ENCODE data around the gene BABAM2. TPM values are rescaled to one million over a fixed set of nuclear protein-coding genes. Genes with fewer than 3 reads are reported as not detected.

Gene BABAM2
- total and polyA plus RNA-seq, 2 of the 4 experiments (the other 2 are of a cell fraction): 20.9 to 23.1 TPM

DNA sequence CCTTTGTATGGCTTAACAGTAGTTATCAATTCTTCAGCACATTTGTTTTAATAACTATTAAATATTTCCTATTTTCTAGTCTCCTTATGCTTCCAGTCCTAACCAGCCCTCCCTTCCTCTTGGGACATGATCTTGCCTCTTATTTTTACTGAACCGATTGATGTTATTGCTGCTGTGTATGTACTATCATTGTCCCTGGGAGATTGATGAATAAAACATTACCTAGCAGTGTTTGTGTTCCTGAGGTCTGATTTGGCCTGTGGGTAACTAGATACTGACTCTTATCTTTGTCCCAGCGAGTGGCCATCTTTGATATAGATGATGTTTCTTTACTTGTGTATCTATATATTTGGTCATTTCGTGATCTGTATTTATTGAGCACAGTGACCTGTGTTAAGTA, 192.9 kb downstream of the BABAM2 start:
- CTCF ChIA-PET: no interaction called here

More for the DNA sequence above, 192.9 kb downstream of the BABAM2 start:
- Histone ChIP-seq H4K5ac (ENCODE audit: low read depth, low read length) (no peak overlapping the region), H3K4ac (ENCODE audit: low read depth, low read length) (no peak overlapping the region), H2AFZ (replicated peaks; ENCODE audit: low read length, poor library complexity) (no peak overlapping the region), H3K4me1 (ENCODE audit: control insufficient read depth, insufficient read depth, low read length) (peaks cover 10% of the 10 kb centered on the region), H3K4me3 (ENCODE audit: insufficient read depth, low read depth, low read length) (no peak overlapping the region), H2BK5ac (ENCODE audit: low read depth, low read length, poor library complexity, severe bottlenecking) (no peak overlapping the region), H3K36me3 (ENCODE audit: control insufficient read depth, insufficient read depth, low read length) (no peaks in the 10 kb centered on the region), H3K27me3 (ENCODE audit: control insufficient read depth, insufficient read depth, low read length) (no peaks in the 10 kb centered on the region), H3K27ac (ENCODE audit: insufficient read depth, low read length) (no peak overlapping the region), H4K20me1 (ENCODE audit: insufficient read depth, low read length) (no peaks in the 10 kb centered on the region), H2AK5ac (ENCODE audit: low read depth, low read length) (no peak overlapping the region), H4K8ac (ENCODE audit: low read depth in 2 of 2, low read length in 2 of 2) (no peak overlapping the region), H3K9me3 (ENCODE audit: control insufficient read depth, insufficient read depth, low read length) (no peaks in the 10 kb centered on the region), H2AK9ac (replicated peaks; ENCODE audit: low read depth, low read length, poor library complexity) (no peak overlapping the region), H4K91ac (ENCODE audit: insufficient read depth, low read depth, low read length) (no peak overlapping the region), H2BK15ac (ENCODE audit: low read depth, low read length) (no peak overlapping the region), H3K9me1 (ENCODE audit: insufficient read depth, low read length) (0 out of 2 replicates have a peak, but pooled peaks cover 4% of the 10 kb centered on the region), H2BK120ac (ENCODE audit: low read depth, low read length) (no peak overlapping the region), H3K79me1 (ENCODE audit: low read depth in 1 of 2, low read length in 2 of 2) (peaks cover 2 to 7% of the 10 kb centered on the region in 2 experiments; a peak in 1 of 4 replicates), H3K4me2 (ENCODE audit: low read depth, low read length) (no peak overlapping the region), H3K9ac (ENCODE audit: low read depth, low read length) (no peak overlapping the region), H3K14ac (replicated peaks; ENCODE audit: low read depth, low read length) (no peak overlapping the region), H2BK20ac (ENCODE audit: low read depth, low read length) (no peak overlapping the region), H3K18ac (ENCODE audit: low read depth, low read length) (no peak overlapping the region), H3K56ac (ENCODE audit: extremely low read depth, insufficient read depth, low read length) (no peak overlapping the region), H3K23ac (ENCODE audit: low read depth, low read length) (no peak overlapping the region)
- no peak for DNase-seq
- no peak for ATAC-seq (ENCODE audit: low read depth)
- in situ Hi-C loops (cut with MboI; ENCODE audit: low sequenced_read_pairs): no loop called here
- POLR2A ChIA-PET (ENCODE audit: unreplicated experiment): no interaction called here
- TF ChIP-seq CEBPB (IDR thresholded peaks at IDR 0.05; ENCODE audit: low read depth, low read length) (no peak), MAZ (IDR thresholded peaks at IDR 0.05; ENCODE audit: borderline replicate concordance, low read depth, low read length) (no peak), NFE2L2 (IDR thresholded peaks at IDR 0.05; ENCODE audit: low read depth, low read length) (no peak), MXI1 (IDR thresholded peaks at IDR 0.05; ENCODE audit: borderline replicate concordance, low read depth, low read length) (no peak), RAD21 (IDR thresholded peaks at IDR 0.05; ENCODE audit: low read length) (no peak), RCOR1 (IDR thresholded peaks at IDR 0.05; ENCODE audit: insufficient replicate concordance, low read length) (no peak), ELK1 (IDR thresholded peaks at IDR 0.05; ENCODE audit: borderline replicate concordance, low read depth, low read length) (no peak)
- no CpG with 5 or more reads among the region's 3 CpGs for WGBS, 2 experiments (ENCODE audit: extremely low coverage in 2 of 2, insufficient read length in 1 of 2)
- intact Hi-C loops (cut with micrococcal nuclease): no loop called here
- dilution Hi-C loops (cut with HindIII; ENCODE audit: low sequenced_read_pairs, unreplicated experiment): no loop called here
- BruUV-seq (replicated peaks): no TSS peak
